ENCODE measurements around the gene BCKDHB.

The BCKDHB gene

GRCh38 chr6:80151635-80152034 lies 45.2 kb downstream of the BCKDHB start:
- Histone ChIP-seq H3K4me3 (ENCODE audit: low read length) (no peak overlapping the region), H3K9ac (ENCODE audit: low read length) (no peak overlapping the region), H3K9me3 (ENCODE audit: control insufficient read depth, low read length) (no peaks in the 10 kb centered on the region), H3K4me1 (ENCODE audit: control insufficient read depth, insufficient read depth, low read length) (no peaks in the 10 kb centered on the region), H3K36me3 (ENCODE audit: control insufficient read depth, insufficient read depth, low read length, severe bottlenecking) (peaks cover 4% of the 10 kb centered on the region), H3K27me3 (replicated peaks; ENCODE audit: control insufficient read depth, insufficient read depth, low read length) (no peaks in the 10 kb centered on the region)
- DNase-seq (ENCODE audit: low read depth), result no peak

- Histone ChIP-seq H3K9me3 (ENCODE audit: control insufficient read depth, low read length) (no peaks in the 10 kb centered on the region), H3K36me3 (ENCODE audit: control insufficient read depth, insufficient read depth, low read length, severe bottlenecking) (peaks cover 4% of the 10 kb centered on the region), H3K4me1 (ENCODE audit: control insufficient read depth, insufficient read depth, low read length) (no peaks in the 10 kb centered on the region), H3K9ac (ENCODE audit: low read length) (no peak overlapping the region), H3K4me3 (ENCODE audit: low read length) (no peak overlapping the region), H3K27me3 (replicated peaks; ENCODE audit: control insufficient read depth, insufficient read depth, low read length) (no peaks in the 10 kb centered on the region)
- DNase-seq (ENCODE audit: low read depth), result no peak
Measured at GRCh38 chr6:80154160-80154559, 47.7 kb downstream of the BCKDHB start.

GRCh38 chr6:80156221-80156620 lies 49.8 kb downstream of the BCKDHB start:
- DNase-seq (ENCODE audit: low read depth), result no peak
- Histone ChIP-seq H3K4me1 (ENCODE audit: control insufficient read depth, insufficient read depth, low read length) (no peaks in the 10 kb centered on the region), H3K36me3 (ENCODE audit: control insufficient read depth, insufficient read depth, low read length, severe bottlenecking) (no peaks in the 10 kb centered on the region), H3K4me3 (ENCODE audit: low read length) (no peak overlapping the region), H3K27me3 (replicated peaks; ENCODE audit: control insufficient read depth, insufficient read depth, low read length) (no peaks in the 10 kb centered on the region), H3K9ac (ENCODE audit: low read length) (no peak overlapping the region), H3K9me3 (ENCODE audit: control insufficient read depth, low read length) (no peaks in the 10 kb centered on the region)

GRCh38 chr6:80158478-80158989 lies 52.1 kb downstream of the BCKDHB start:
- Histone ChIP-seq H3K9me3 (ENCODE audit: control insufficient read depth, low read length) (no peaks in the 10 kb centered on the region), H3K9ac (ENCODE audit: low read length) (no peak overlapping the region), H3K27me3 (replicated peaks; ENCODE audit: control insufficient read depth, insufficient read depth, low read length) (no peaks in the 10 kb centered on the region), H3K36me3 (ENCODE audit: control insufficient read depth, insufficient read depth, low read length, severe bottlenecking) (no peaks in the 10 kb centered on the region), H3K4me3 (ENCODE audit: low read length) (no peak overlapping the region), H3K4me1 (ENCODE audit: control insufficient read depth, insufficient read depth, low read length) (peaks cover 3% of the 10 kb centered on the region)
- no peak for DNase-seq (ENCODE audit: low read depth)

GRCh38 chr6:80161434-80161833 lies 55.0 kb downstream of the BCKDHB start:
- no peak for DNase-seq (ENCODE audit: low read depth)
- no peak overlapping the region for H3K9ac ChIP-seq (ENCODE audit: low read length)
- no peak overlapping the region for H3K4me3 ChIP-seq (ENCODE audit: low read length)

GRCh38 chr6:80163754-80164187 lies 57.3 kb downstream of the BCKDHB start:
- Histone ChIP-seq H3K4me1 (ENCODE audit: control insufficient read depth, insufficient read depth, low read length) (peaks cover 8% of the 10 kb centered on the region), H3K9ac (ENCODE audit: low read length) (no peak overlapping the region), H3K4me3 (ENCODE audit: low read length) (no peak overlapping the region), H3K9me3 (ENCODE audit: control insufficient read depth, low read length) (no peaks in the 10 kb centered on the region), H3K36me3 (ENCODE audit: control insufficient read depth, insufficient read depth, low read length, severe bottlenecking) (peaks cover 5% of the 10 kb centered on the region), H3K27me3 (replicated peaks; ENCODE audit: control insufficient read depth, insufficient read depth, low read length) (no peaks in the 10 kb centered on the region)
- DNase-seq (ENCODE audit: low read depth), result peak; percentile 60

More at GRCh38 chr6:80161434-80161833, 55.0 kb downstream of the BCKDHB start:
- H3K36me3 ChIP-seq (ENCODE audit: control insufficient read depth, insufficient read depth, low read length, severe bottlenecking), result no peaks in the 10 kb centered on the region
- peaks cover 8% of the 10 kb centered on the region for H3K4me1 ChIP-seq (ENCODE audit: control insufficient read depth, insufficient read depth, low read length)
- H3K27me3 ChIP-seq (replicated peaks; ENCODE audit: control insufficient read depth, insufficient read depth, low read length), result no peaks in the 10 kb centered on the region
- H3K9me3 ChIP-seq (ENCODE audit: control insufficient read depth, low read length), result no peaks in the 10 kb centered on the region

GRCh38 chr6:80165143-80165542 lies 58.7 kb downstream of the BCKDHB start:
- no peaks in the 10 kb centered on the region for H3K9me3 ChIP-seq (ENCODE audit: control insufficient read depth, low read length)
- peaks cover 8% of the 10 kb centered on the region for H3K4me1 ChIP-seq (ENCODE audit: control insufficient read depth, insufficient read depth, low read length)
- peaks cover 10% of the 10 kb centered on the region for H3K36me3 ChIP-seq (ENCODE audit: control insufficient read depth, insufficient read depth, low read length, severe bottlenecking)
- H3K27me3 ChIP-seq (replicated peaks; ENCODE audit: control insufficient read depth, insufficient read depth, low read length), result no peaks in the 10 kb centered on the region
- DNase-seq (ENCODE audit: low read depth), result no peak
- H3K9ac ChIP-seq (ENCODE audit: low read length), result no peak overlapping the region
- no peak overlapping the region for H3K4me3 ChIP-seq (ENCODE audit: low read length)

- Histone ChIP-seq H3K36me3 (ENCODE audit: control insufficient read depth, insufficient read depth, low read length, severe bottlenecking) (peaks cover 10% of the 10 kb centered on the region), H3K4me3 (ENCODE audit: low read length) (no peak overlapping the region), H3K9ac (ENCODE audit: low read length) (no peak overlapping the region), H3K4me1 (ENCODE audit: control insufficient read depth, insufficient read depth, low read length) (peaks cover 8% of the 10 kb centered on the region), H3K9me3 (ENCODE audit: control insufficient read depth, low read length) (no peaks in the 10 kb centered on the region), H3K27me3 (replicated peaks; ENCODE audit: control insufficient read depth, insufficient read depth, low read length) (no peaks in the 10 kb centered on the region)
- DNase-seq (ENCODE audit: low read depth), result no peak
Measured at GRCh38 chr6:80165819-80166218, 59.3 kb downstream of the BCKDHB start.

- H3K27me3 ChIP-seq (replicated peaks; ENCODE audit: control insufficient read depth, insufficient read depth, low read length), result no peaks in the 10 kb centered on the region
- no peak for DNase-seq (ENCODE audit: low read depth)
- no peaks in the 10 kb centered on the region for H3K9me3 ChIP-seq (ENCODE audit: control insufficient read depth, low read length)
- H3K36me3 ChIP-seq (ENCODE audit: control insufficient read depth, insufficient read depth, low read length, severe bottlenecking), result peaks cover 13% of the 10 kb centered on the region
- H3K4me1 ChIP-seq (ENCODE audit: control insufficient read depth, insufficient read depth, low read length), result peaks cover 6% of the 10 kb centered on the region
- no peak overlapping the region for H3K9ac ChIP-seq (ENCODE audit: low read length)
- H3K4me3 ChIP-seq (ENCODE audit: low read length), result no peak overlapping the region
Measured at GRCh38 chr6:80170433-80170832, 64.0 kb downstream of the BCKDHB start.

GRCh38 chr6:80173411-80173810 lies 66.9 kb downstream of the BCKDHB start:
- H3K4me1 ChIP-seq (ENCODE audit: control insufficient read depth, insufficient read depth, low read length), result peaks cover 9% of the 10 kb centered on the region
- DNase-seq (ENCODE audit: low read depth), result peak; percentile 42

GRCh38 chr6:80174900-80175572 lies 68.6 kb downstream of the BCKDHB start:
- Histone ChIP-seq H3K9me3 (ENCODE audit: control insufficient read depth, low read length) (no peaks in the 10 kb centered on the region), H3K4me1 (ENCODE audit: control insufficient read depth, insufficient read depth, low read length) (peaks cover 9% of the 10 kb centered on the region), H3K9ac (ENCODE audit: low read length) (no peak overlapping the region), H3K27me3 (replicated peaks; ENCODE audit: control insufficient read depth, insufficient read depth, low read length) (no peaks in the 10 kb centered on the region), H3K36me3 (ENCODE audit: control insufficient read depth, insufficient read depth, low read length, severe bottlenecking) (peaks cover 3% of the 10 kb centered on the region), H3K4me3 (ENCODE audit: low read length) (no peak overlapping the region)
- peak; percentile 34 for DNase-seq (ENCODE audit: low read depth)

More at GRCh38 chr6:80173411-80173810, 66.9 kb downstream of the BCKDHB start:
- no peaks in the 10 kb centered on the region for H3K9me3 ChIP-seq (ENCODE audit: control insufficient read depth, low read length)
- no peak overlapping the region for H3K4me3 ChIP-seq (ENCODE audit: low read length)
- no peak overlapping the region for H3K9ac ChIP-seq (ENCODE audit: low read length)
- no peaks in the 10 kb centered on the region for H3K27me3 ChIP-seq (replicated peaks; ENCODE audit: control insufficient read depth, insufficient read depth, low read length)
- peaks cover 9% of the 10 kb centered on the region for H3K36me3 ChIP-seq (ENCODE audit: control insufficient read depth, insufficient read depth, low read length, severe bottlenecking)

- Histone ChIP-seq H3K4me3 (ENCODE audit: low read length) (no peak overlapping the region), H3K9ac (ENCODE audit: low read length) (no peak overlapping the region)
- no peak for DNase-seq (ENCODE audit: low read depth)
Measured at GRCh38 chr6:80179695-80180094, 73.2 kb downstream of the BCKDHB start.

More at GRCh38 chr6:80179695-80180094, 73.2 kb downstream of the BCKDHB start:
- Histone ChIP-seq H3K9me3 (ENCODE audit: control insufficient read depth, low read length) (no peaks in the 10 kb centered on the region), H3K4me1 (ENCODE audit: control insufficient read depth, insufficient read depth, low read length) (peaks cover 5% of the 10 kb centered on the region), H3K27me3 (replicated peaks; ENCODE audit: control insufficient read depth, insufficient read depth, low read length) (no peaks in the 10 kb centered on the region), H3K36me3 (ENCODE audit: control insufficient read depth, insufficient read depth, low read length, severe bottlenecking) (no peaks in the 10 kb centered on the region)

All from adipocyte (in vitro differentiated cells).